HG03460 (cell line): Measurements from ENCODE around the gene ANKRD22.
"Not testable (repeated sequence)": the region's sequence is repeated elsewhere in the genome, so short reads cannot be mapped to it uniquely, and the experiment has no call there.

Experiments
- ATAC-seq: cut with Tn5 transposase; IDR thresholded peaks from one replicate; pipeline ENCODE4 v1.9.1; 2021; ENCODE audit not compliant: unreplicated experiment

ANKRD22 gene

GRCh38 chr10:88838766-88839350 is 12.8 kb downstream of the ANKRD22 start:
- ATAC-seq: no peak

DNA sequence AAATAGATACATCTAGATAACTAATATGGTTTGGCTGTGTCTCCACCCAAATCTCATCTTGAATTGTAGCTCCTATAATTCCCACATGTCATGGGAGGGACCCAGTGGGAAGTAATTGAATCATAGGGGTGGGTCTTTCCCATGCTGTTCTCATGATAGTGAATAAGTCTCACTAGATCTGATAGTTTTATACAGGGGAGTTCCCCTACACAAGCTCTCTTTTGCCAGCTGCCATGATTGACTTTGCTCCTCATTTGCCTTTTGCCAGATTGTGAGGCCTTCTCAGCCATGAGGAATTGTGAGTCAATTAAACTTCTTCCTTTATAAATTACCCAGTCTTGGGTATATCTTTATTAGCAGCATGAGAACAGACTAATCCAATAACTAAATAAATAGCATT is 14.0 kb downstream of the ANKRD22 start:
- not testable (repeated sequence) for ATAC-seq

DNA sequence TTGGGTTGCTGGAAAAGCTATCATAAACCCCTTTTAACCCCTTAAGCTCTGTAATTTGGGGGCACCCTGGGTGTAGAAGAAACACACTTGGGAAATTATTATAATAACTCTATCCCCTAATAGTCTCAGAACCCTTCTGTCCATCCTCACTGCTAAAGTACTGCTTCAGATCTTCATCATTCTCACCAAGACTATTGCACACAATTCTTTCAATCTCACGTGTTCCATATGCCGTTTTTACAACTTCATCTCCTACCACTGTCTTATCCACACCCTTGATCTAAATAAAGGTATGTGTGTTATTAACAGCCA is 15.8 kb downstream of the ANKRD22 start:
- ATAC-seq: no peak

DNA sequence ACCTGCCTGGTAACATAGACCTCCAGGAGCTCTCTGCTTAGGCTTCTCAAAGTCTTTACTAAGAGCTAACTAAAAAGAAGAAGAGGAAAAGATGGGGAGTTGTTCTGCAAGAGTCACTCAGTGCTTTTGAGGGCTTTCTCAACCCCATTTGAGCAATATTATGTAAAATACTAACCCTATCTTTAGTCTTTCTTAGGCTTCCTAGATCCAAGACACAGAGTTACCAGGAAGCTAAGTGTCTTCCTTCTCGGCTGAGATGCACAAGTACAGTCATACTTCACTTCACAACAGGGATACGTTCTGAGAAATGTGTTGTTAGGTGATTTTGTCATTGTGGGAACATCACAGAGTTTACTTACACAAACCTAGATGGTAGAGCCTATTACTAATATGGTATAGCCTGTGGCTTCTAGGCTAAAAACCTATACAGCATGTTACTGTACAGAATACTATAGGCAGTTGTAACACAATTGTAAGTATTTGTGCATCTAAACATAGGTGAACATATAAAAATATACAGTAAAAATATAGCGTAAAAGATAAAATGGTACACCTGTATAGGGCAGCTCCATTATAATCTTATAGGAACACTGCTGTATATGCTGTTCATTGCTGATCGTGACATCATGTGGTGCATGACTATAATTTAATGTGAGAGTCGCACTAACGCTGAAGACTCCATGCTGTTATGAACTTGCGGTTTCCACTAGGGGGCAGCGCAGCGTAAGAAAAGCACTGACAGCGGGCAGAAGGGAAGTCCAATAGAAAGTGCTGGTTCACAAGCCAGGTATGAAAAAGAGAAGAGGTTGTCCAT is 16.3 kb downstream of the ANKRD22 start:
- ATAC-seq: peak; percentile 85

DNA sequence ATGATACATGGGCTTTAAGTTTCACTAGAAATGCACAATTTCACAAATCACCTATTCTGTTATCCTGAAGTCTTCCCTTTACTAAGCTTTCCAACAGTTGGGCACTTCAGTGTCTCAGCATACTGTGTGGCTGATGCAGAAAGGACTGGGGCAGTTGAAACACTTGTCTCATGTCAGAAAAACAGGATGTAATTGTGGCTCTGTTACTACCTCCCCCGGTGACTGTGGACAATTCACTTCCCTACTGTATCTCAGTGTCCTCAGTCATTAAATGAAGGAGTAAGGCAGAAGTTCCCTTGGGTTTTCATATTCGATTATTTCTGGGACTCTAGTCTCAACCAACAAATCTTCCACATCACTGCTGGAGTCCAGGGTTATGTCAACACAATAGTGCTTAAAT is 17.9 kb downstream of the ANKRD22 start:
- no peak for ATAC-seq

GRCh38 chr10:88833156-88833555 is 18.5 kb downstream of the ANKRD22 start:
- no peak for ATAC-seq

DNA sequence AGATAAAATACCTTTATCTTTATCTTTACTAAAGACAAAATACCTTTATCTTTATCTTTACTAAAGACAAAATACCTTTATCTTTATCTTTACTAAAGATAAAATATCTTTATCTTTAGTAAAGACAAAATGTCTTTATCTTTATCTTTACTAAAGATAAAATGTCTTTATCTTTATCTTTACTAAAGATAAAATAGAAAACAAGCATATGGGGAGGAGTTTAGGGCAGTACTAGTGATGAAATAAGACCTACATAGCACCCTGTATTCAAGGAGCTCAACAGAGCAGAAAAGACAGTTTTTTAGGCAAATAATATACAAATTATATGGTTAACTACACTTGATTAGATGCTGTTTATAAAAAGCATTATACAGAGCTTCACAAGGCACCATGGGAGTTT is 19.3 kb downstream of the ANKRD22 start:
- ATAC-seq: no peak

- ATAC-seq: no peak
Measured at GRCh38 chr10:88831709-88832108, 19.9 kb downstream of the ANKRD22 start.

GRCh38 chr10:88830643-88831268 is 20.9 kb downstream of the ANKRD22 start:
- no peak for ATAC-seq

- ATAC-seq: no peak
Measured at GRCh38 chr10:88828310-88828709, 23.3 kb downstream of the ANKRD22 start.

- ATAC-seq: no peak
Measured at GRCh38 chr10:88827671-88828070, 24.0 kb downstream of the ANKRD22 start.

DNA sequence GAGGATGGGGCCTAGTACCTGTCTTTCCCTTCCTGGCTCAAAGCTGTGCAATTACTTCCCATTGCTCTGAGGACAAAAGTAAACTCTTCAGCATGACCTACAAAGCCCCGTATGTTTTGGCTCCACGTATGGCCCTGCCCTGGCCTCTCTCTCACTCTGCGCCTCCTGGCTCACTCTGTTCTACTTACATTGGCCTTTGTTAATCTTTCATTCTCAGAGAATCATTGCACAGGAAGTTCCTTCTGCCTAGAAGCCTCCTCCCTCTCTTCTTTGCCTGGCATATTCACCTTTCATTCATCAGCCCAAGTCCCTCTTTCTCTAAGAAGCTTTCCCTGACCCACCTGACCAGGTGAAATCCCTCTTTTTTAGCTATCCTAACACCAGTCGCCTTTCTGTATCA is 25.3 kb downstream of the ANKRD22 start:
- ATAC-seq: no peak

- ATAC-seq: no peak
Measured at GRCh38 chr10:88820748-88821401, 30.8 kb downstream of the ANKRD22 start.

DNA sequence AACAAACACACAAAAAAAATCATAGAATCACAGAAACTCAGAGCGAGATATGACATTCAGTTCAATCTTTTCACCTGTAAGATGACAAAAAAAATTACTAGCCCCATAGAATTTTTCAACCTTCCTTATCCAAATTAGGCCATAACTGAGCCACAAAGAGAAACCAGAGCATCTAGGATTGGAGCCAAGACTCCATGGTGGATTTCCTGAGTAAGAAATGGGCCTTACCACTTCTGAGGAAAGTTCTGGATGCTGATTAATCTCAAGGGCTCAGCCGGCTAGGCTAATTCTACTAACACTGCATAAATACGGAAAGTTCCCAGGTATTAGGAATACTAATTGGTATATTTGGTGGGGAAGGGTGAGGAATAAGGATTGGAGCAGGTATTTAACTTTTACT is 32.4 kb downstream of the ANKRD22 start:
- ATAC-seq: no peak

GRCh38 chr10:88813200-88813599 is 38.4 kb downstream of the ANKRD22 start:
- ATAC-seq: no peak

DNA sequence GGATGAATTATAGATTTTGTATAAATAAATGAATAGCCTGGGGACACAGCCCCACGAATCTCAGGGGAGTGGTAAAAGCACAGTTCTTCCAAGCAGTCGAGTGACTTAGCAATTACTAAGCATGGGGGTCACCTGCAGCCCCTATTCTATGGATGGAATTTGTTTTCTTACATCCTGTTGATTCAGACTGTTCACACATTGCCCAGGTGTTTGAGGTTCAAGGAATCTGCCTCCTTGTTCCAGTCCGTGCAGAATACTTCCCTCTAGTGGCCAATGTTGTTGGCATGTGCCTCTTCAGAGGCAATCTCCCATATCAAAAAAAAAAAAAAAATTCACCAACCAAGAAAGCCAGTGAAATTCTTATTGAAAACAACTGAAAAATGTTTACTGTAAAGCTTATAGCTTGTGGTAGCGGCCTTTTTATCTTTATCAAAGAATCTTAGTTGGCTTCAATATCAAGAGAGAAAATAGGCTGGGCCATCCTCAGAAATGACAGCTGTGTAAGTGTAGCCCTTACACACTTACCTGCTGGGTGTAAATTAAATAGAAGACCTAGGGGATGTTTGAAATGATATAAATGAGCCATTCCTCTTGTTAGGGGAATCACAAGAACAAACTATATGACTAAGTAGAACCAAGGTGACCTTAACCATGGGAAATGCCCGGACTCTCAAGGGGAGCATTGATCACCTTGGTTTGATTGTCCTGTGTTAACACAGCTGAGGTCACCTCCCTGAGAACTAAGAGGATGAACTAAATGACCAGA is 41.3 kb downstream of the ANKRD22 start:
- no peak for ATAC-seq

DNA sequence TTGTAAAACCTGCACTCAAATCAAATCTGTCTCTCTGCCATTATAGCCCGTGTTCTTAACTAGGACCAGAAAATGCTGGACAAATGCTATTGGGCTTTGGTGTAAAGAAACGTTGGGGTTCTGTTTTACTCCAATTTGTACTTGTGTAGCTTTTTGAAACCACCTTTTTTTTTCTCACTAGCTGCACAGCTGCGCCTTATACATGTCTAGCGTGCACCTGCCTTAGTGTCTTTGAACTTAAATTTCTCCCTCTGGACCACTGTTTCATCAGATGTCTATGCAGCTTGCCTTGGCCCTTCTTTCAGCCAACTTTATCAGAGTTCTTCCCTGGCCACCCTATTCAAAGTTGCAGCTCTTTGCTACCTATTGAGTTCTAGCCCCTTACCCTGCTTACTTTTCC is 42.0 kb downstream of the ANKRD22 start:
- ATAC-seq: no peak

GRCh38 chr10:88805924-88806323 is 45.7 kb downstream of the ANKRD22 start:
- no peak for ATAC-seq

- no peak for ATAC-seq
Measured at GRCh38 chr10:88805361-88805760, 46.3 kb downstream of the ANKRD22 start.

DNA sequence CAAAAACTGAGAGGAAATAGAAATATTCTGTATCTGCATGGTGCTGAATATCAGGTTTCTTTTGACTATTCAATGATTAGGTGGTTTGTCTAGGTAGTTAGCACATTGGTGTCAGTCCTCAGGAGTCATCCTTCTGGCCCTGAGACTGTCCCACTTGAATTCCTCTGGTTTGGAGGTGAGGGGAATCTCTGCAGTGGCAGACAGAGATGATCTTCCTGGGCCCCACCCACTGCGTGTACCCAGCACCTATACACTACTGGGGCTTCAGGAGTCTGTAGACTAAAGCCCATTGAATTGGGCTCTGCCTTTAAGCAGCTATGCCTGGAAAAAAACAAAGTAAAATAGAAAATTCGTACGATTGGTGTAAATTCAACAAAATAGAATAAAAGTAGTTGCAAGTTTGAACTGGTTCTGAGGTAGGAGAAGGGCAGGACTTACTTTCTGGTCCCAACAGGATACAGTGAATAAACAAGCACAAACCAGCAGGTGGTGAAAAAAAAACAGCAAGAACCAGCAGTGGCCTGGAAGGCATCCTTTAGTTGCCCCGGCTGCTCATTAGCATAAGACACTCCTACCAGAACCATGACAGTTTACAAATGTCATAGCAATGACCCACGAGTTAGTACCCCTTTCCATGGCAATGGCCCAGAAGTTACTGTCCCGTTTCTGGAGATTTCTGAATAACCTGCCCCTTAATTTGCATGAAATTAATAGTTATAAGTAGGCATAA is 47.4 kb downstream of the ANKRD22 start:
- no peak for ATAC-seq

DNA sequence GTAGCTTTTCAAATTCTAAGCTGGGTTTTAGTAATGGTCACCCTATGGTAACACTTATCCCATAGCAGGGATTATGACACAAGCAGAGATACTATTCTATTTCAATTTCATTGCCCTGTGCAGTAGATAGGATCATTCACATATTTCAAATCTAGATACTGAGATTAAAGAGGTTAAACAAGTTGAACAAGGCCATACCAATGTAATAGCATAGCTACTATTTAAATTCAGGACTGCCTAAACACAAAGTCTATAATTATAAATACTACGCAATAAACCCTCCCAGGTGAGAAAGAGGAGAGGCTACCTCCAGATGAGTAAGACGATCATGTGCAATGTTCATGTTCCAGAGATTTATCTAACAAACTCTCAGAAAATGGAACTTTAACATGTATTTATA is 48.0 kb downstream of the ANKRD22 start:
- no peak for ATAC-seq
